Bone marrow (tissue), 2 donors: ENCODE results near the gene ADCY9.

Experiments used
- DNase-seq, 2 donors: peaks; one replicate each; lab custom pipeline; 2025; lab: John Stamatoyannopoulos, UW

Gene ADCY9

GRCh38 chr16:4032768-4033167, 83.5 kb downstream of the ADCY9 start:
- peak in 1 of 2 donors; percentile 80 for DNase-seq

DNA sequence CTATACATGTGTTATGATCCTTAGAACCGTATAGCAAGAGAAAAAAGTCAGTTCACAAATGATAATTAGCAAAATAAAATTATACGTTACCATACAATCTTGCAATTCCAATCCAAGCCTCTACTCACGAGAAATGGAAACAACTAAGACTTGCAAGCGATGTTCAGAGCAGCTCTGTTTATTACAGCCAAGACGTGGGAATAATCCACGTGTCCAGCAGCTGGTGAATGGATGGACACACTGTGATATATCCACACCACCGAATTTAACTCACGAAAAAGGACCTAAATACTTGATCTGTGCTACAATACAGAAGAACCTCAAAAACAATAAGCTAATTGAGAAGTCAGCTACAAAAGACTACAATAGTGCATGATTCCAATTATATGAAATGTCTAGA, 88.1 kb downstream of the ADCY9 start:
- no peak for DNase-seq

DNA sequence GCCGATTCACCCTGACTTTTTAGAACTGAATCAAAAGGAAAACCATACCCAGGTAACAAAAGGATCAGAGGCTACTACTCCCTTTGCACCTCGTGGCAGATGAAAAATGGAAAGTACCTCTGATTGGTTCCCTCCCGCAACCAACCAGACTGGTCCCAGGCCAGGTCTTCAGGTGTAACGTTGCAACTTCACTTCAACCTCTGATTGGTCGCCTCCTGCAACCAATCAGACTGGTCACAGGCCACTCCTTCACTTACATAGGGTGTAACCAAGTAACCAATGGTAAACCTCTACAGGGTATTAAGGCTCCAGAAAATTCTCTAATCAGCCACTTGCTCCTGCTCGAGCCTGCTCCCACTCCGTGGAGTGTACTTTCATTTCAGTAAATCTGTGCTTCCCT, 89.4 kb downstream of the ADCY9 start:
- no peak for DNase-seq

- no peak for DNase-seq
Measured at GRCh38 chr16:4025428-4025827, 90.8 kb downstream of the ADCY9 start.

DNA sequence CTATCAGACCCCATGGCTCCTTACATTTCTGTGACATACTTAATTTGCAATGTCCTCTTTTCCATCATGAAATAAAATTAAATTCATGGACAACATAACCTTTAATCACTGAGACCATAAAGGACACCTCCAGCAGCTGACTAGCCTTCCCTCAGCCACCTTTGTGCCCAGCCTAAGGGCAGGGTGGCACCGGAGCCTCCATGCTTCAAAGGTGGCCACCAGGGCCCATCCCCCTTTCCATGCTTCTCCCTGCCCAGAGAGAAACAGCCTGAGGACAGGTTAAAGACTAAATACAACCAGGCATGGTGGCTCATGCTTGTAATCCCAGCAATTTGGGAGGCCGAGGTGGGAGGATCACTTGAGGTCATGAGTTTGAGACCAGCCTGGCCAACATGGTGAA, 94.3 kb downstream of the ADCY9 start:
- DNase-seq = no peak

GRCh38 chr16:4021070-4021779, 95.0 kb downstream of the ADCY9 start:
- no peak for DNase-seq

GRCh38 chr16:4019371-4019791, 96.9 kb downstream of the ADCY9 start:
- peak in 1 of 2 donors; percentile 53 for DNase-seq

DNA sequence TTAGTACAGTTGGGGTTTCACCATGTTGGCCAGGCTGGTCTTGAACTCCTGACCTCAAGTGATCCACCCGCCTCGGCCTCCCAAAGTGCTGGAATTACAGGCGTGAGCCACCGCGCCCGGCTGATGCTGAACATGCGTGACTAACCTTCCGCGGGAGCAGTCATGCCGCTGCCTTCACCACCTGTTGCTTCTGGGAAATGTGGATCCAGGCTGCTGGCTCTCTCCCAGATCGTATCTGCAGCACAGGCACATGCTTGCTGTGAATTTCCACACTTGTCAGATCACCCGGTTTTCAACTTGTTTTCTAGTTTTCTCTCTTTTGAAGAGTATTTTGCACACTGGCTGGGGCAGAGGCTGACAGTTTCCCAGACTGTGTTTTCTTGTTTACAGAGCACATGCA, 97.9 kb downstream of the ADCY9 start:
- DNase-seq = no peak

DNA sequence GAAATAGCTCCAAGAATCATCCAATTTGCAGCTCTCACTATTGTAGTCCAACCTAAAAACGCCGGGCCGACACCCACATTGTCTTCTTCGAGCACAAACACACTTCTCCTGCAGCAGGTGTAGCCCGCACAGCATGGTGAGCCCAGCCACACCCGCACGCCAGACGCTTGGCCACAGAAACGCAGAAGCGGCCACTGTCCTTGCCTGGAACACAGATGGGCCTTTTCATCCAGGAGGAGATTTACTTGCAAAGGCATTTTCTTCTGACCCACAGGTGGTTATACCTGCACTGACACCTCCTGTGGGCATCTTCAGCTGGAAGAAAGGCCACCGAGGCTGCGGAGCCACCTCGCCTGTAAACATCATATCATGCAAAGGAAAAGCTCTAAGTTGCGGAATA, 98.4 kb downstream of the ADCY9 start:
- no peak for DNase-seq

- DNase-seq = peak; percentile 9 to 47
Measured at GRCh38 chr16:4016658-4017057, 99.6 kb downstream of the ADCY9 start.

- no peak for DNase-seq
Measured at GRCh38 chr16:4016005-4016352, 100.3 kb downstream of the ADCY9 start.

GRCh38 chr16:4015275-4016004, 100.8 kb downstream of the ADCY9 start:
- no peak for DNase-seq

- DNase-seq = no peak
Measured at GRCh38 chr16:4011940-4012629, 104.2 kb downstream of the ADCY9 start.

- DNase-seq = no peak
Measured at GRCh38 chr16:4011225-4011939, 104.9 kb downstream of the ADCY9 start.

GRCh38 chr16:4010225-4011158, 105.8 kb downstream of the ADCY9 start:
- no peak for DNase-seq

DNA sequence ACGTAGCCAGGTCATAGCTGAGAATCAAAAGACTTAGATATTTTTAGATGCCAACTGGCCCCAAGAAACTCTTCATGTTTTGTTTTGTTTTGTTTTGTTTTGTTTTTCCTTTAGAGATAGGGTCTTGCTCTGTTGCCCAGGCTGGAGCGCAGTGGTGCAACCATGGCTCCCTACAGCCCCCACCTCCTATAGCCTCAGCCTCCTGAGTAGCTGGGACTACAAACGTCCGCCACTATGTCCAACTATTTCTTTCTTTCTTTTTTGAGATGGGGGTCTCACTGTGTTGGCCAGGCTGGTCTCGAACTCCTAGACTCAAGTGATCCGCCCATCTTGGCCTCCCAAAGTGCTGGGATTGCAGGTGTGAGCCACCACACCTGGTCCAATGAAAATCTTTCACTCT, 107.1 kb downstream of the ADCY9 start:
- DNase-seq = no peak

DNA sequence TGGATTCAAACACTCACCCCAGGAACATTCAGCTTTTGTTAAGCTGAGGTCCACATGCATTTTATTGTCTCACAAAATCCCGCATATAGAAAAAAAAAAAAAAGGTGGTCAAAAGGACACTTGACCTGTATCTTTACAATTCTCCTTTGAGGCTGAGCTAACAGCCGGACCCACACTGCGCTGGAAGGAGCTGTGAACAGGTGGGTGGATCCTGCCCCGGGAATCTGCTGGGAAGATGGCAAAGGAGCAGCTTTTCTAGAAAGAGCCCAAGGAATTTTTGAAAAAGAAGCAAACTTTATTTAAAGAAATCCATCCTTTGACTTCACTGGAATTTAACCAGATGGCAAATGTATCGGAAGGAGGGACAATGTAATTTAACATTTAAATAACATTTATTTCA, 108.1 kb downstream of the ADCY9 start:
- DNase-seq = no peak

DNA sequence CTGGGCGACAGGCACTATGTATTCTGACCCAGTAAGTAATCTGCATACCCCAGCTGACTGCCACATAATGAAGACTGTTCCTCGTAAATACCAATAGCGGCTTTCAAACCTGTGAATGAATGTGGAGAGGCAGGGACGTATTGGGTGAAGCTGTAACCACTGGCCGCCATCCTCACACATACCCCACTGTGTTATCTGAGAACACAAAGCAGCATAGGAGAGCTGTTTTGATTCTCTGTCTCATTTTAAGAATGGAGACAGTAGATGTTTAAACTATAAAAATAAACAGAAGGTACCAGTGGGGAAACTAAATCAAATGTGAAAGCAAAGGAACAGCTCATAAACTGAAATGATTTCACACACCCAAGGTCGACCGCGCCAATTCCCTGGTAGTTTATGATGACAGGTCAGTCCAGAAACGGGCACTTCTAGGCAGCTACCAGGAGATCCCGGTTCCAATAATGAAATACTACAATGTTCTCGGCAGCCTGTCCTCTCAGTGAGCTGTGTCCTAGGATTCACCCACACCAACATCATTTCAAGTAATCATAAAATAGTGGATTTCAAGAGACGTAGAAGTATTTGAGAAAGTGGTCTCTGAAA, 109.7 kb downstream of the ADCY9 start:
- DNase-seq = no peak

DNA sequence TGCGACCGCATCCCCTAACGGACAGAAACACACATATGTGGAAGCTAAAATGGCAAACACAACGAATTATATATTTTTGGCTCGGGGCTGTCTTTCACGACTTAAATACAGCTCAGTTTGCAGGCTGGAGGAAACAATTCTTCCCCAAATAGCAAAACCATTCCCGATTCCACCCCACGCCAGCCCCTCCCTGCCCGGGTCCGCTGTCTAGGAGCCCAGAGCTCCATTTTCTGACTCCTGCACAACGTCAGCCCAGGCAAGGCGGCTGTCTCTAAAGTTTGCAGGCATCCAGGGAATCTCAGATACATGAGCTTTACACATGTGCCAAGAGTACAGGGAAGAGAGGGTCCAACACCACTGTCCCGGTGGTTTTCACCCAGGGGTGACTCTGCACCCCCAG, 110.5 kb downstream of the ADCY9 start:
- no peak for DNase-seq

DNA sequence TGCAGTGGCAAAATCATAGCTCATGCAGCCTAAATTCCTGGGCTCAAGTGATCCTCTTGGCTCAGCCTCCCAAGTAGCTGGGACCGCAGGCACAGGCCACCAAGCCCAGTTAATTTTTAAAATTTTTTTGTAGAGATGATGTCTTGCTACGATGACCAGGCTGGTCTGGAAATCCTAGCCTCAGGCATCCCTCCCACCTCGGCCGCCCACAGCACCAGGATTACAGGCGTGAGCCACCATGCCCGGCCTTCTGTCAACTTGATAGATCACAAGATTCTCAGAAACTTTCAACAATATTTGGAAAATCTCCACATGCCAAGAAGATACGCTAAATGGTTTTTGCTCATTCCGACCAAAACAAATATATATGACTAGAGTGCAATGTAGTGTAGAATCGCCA, 111.0 kb downstream of the ADCY9 start:
- DNase-seq = no peak

GRCh38 chr16:4004206-4004605, 112.0 kb downstream of the ADCY9 start:
- no peak for DNase-seq
